Lower leg skin (tissue), 3 donors: ENCODE results near the gene HSD17B2.

Experiments
- CTCF ChIP-seq, 3 donors: fragments of 450-650 bp; IDR thresholded peaks; one replicate each; pipeline ENCODE4 v1.5.1; 2016; ENCODE audit warnings: antibody characterized with exemption in 3 of 3, mild to moderate bottlenecking in 3 of 3, moderate library complexity in 2 of 3
- POLR2A ChIP-seq, 2 donors: fragments of 450-650 bp; IDR thresholded peaks; one replicate each; pipeline ENCODE4 v1.6.1; 2016 to 2017; ENCODE audit warnings: antibody characterized with exemption in 2 of 2, mild to moderate bottlenecking in 1 of 2, moderate library complexity in 1 of 2

- TF ChIP-seq CTCF (IDR thresholded peaks at IDR 0.05) (no peak), POLR2A (IDR thresholded peaks at IDR 0.05) (no peak)
These were observed 73.0 kb downstream of the HSD17B2 start for GRCh38 chr16:82108100-82108499.
